ENCODE measurements around the gene CHST3.

Gene CHST3

GRCh38 chr10:71957546-71958275, 6.5 kb upstream of the CHST3 start:
- no peak overlapping the region for H3K27ac ChIP-seq
- TF ChIP-seq ZFX (IDR thresholded peaks at IDR 0.05) = no peak
- no peak for TF ChIP-seq CTCF (conservative IDR thresholded peaks at IDR 0.05)

- H3K27ac ChIP-seq = no peak overlapping the region
- TF ChIP-seq ZFX (IDR thresholded peaks at IDR 0.05) = no peak
Observed at GRCh38 chr10:71959526-71959925, 4.7 kb upstream of the CHST3 start.

- TF ChIP-seq ZFX (IDR thresholded peaks at IDR 0.05) = no peak
- H3K27ac ChIP-seq = no peak overlapping the region
Observed at GRCh38 chr10:71961831-71962230, 2.4 kb upstream of the CHST3 start.

- H3K27ac ChIP-seq = no peak overlapping the region
- TF ChIP-seq ZFX (IDR thresholded peaks at IDR 0.05) (no peak), CTCF (conservative IDR thresholded peaks at IDR 0.05) (no peak)
Observed at GRCh38 chr10:71962901-71963300, 1.3 kb upstream of the CHST3 start.

- TF ChIP-seq CTCF (conservative IDR thresholded peaks at IDR 0.05) (no peak), ZFX (IDR thresholded peaks at IDR 0.05) (no peak)
- H3K27ac ChIP-seq = no peak overlapping the region; the same call in 1 of the 2 replicates
Observed at GRCh38 chr10:71963351-71964097, 671 bp upstream of the CHST3 start.

GRCh38 chr10:71964743-71965515, 734 bp downstream of the CHST3 start:
- H3K27ac ChIP-seq = peak overlapping the region; percentile 19; the same call in 1 of the 2 replicates
- no peak for TF ChIP-seq CTCF (conservative IDR thresholded peaks at IDR 0.05)
- no peak for TF ChIP-seq ZFX (IDR thresholded peaks at IDR 0.05)

- no peak overlapping the region for H3K27ac ChIP-seq
- TF ChIP-seq CTCF (conservative IDR thresholded peaks at IDR 0.05) = no peak
- no peak for TF ChIP-seq ZFX (IDR thresholded peaks at IDR 0.05)
Observed at GRCh38 chr10:71965623-71966022, 1.4 kb downstream of the CHST3 start.

All from C4-2B (cell line).